Panc1 (cell line): Measurements from ENCODE around the gene CCDC141. TPM values are rescaled to one million over a fixed set of nuclear protein-coding genes. Genes with fewer than 3 reads are reported as not detected.

Experiments
- ATAC-seq: fragments of 200-7000 bp; cut with Tn5 transposase; 2 replicates; pipeline ENCODE4 v1.9.1; 2020; ENCODE audit warnings: mild to moderate bottlenecking, moderate library complexity
- BruUV-seq: library from RNA; stranded (reverse); fragments of 400-500 nt; replicated peaks from 2 replicates; lab custom pipeline; 2021; lab: Mats Ljungman, UMichigan
- CTCF ChIA-PET: fragments of 300-600 bp; sonication (Branson Sonifier 250); formaldehyde crosslinking; loops from one replicate; lab custom pipeline; 2022; ENCODE audit warnings: antibody characterized with exemption; lab: Charles Lee
- POLR2A ChIA-PET: fragments of 300-600 bp; sonication (Branson Sonifier 250); formaldehyde crosslinking; loops from one replicate; lab custom pipeline; 2022; ENCODE audit warnings: antibody characterized with exemption; lab: Charles Lee
- DNase-seq: peaks from one replicate; pipeline ENCODE4 v3.0.0-alpha.2; 2010; ENCODE audit warnings: low read depth, low spot score
- H3K27ac ChIP-seq: 2 replicates; pipeline ENCODE4 v1.5.1; 2011; ENCODE audit warnings: mild to moderate bottlenecking, low read length, inconsistent platforms
- H3K27me3 ChIP-seq: fragments of 200-500 bp; sonication (Bioruptor generic); 2 replicates; pipeline ENCODE4 v1.6.0; 2014; ENCODE audit warnings: low read length, inconsistent platforms; ENCODE audit not compliant: control insufficient read depth, insufficient read depth
- H3K36me3 ChIP-seq: fragments of 200-500 bp; sonication (Bioruptor generic); 2 replicates; pipeline ENCODE4 v1.5.1; 2014; ENCODE audit warnings: inconsistent platforms, mild to moderate bottlenecking, low read length, moderate library complexity; ENCODE audit not compliant: control insufficient read depth, insufficient read depth
- H3K4me1 ChIP-seq: 2 replicates; pipeline ENCODE4 v1.5.1; 2011; ENCODE audit warnings: inconsistent platforms, mild to moderate bottlenecking, low read length, moderate library complexity; ENCODE audit not compliant: control insufficient read depth, insufficient read depth
- H3K4me3 ChIP-seq, 2 experiments: 2 replicates each; pipeline ENCODE4 v1.5.1; 2011 to 2012; ENCODE audit warnings: low read depth in 2 of 2, low read length in 2 of 2, mild to moderate bottlenecking in 2 of 2, inconsistent platforms in 1 of 2, moderate library complexity in 1 of 2
- H3K9me3 ChIP-seq: fragments of 200-500 bp; sonication (Bioruptor generic); 2 replicates; pipeline ENCODE4 v1.5.1; 2014; ENCODE audit warnings: low read depth, mild to moderate bottlenecking, inconsistent platforms, low read length, moderate library complexity; ENCODE audit not compliant: control insufficient read depth, insufficient read depth
- POLR2AphosphoS5 ChIP-seq: IDR thresholded peaks from 2 replicates; pipeline ENCODE4 v1.6.1; 2012; ENCODE audit warnings: mild to moderate bottlenecking, low read depth, low read length, moderate library complexity
- SIN3A ChIP-seq: IDR thresholded peaks from 2 replicates; pipeline ENCODE4 v1.6.1; 2012; ENCODE audit warnings: low read depth, mild to moderate bottlenecking, low read length, moderate library complexity, borderline replicate concordance; ENCODE audit not compliant: insufficient read depth
- TCF7L2 ChIP-seq: IDR thresholded peaks from 2 replicates; pipeline ENCODE4 v1.6.1; 2011; ENCODE audit warnings: mild to moderate bottlenecking, low read depth, low read length, inconsistent platforms
- in situ Hi-C: cut with HindIII; loops from 2 replicates; pipeline ENCODE4 v1.10.0; 2016; ENCODE audit warnings: low sequenced_read_pairs, low pct_unique_long_range_greater_than_20kb
- intact Hi-C: fragments of 100-400 bp; cut with micrococcal nuclease; formaldehyde crosslinking; loops from one replicate; pipeline ENCODE4 v1.10.0; 2022; ENCODE audit not compliant: unreplicated experiment
- total RNA-seq: library from RNA; stranded (reverse); gene quantifications from one replicate; pipeline ENCODE4 v1.2.1, GENCODE V29; 2021; ENCODE audit not compliant: unreplicated experiment
- TF ChIP-seq, protein P1 (sequence below): fragments of 450-650 bp; IDR thresholded peaks from 2 replicates; pipeline ENCODE4 v1.5.1; 2017; ENCODE audit warnings: mild to moderate bottlenecking
- TF ChIP-seq, protein P2 (sequence below), 2 experiments: IDR thresholded peaks; 2 replicates each; pipeline ENCODE4 v1.6.1; 2011 to 2012; ENCODE audit warnings: low read depth in 2 of 2, control low read depth in 1 of 2, low read length in 1 of 2, mild to moderate bottlenecking in 1 of 2, moderate library complexity in 1 of 2; ENCODE audit not compliant: insufficient read depth in 1 of 2

CCDC141 gene
- total RNA-seq, 1 experiment from 2014 or later, result 0.10 TPM

DNA sequence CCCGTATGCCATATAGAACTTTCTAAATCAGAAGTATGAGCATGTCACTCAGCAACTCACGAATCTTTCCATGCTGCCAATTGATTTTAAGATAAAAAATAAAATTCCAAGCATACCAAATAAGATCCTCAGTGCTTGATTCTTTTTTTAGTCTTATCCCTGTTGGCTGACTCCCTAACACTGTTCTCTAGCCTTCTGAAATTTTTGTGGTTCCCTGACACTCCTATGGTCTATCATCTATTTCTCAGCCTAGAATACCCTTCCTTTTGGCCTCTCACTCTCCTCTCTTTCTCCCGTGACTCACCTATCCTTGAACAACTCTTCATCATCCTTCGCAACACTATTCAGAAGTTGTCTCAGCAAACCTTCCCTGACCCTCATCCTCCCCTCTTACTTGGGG is 50.5 kb downstream of the CCDC141 start:
- Histone ChIP-seq H3K27me3 (no peaks in the 10 kb centered on the region), H3K4me1 (no peaks in the 10 kb centered on the region), H3K9me3 (no peaks in the 10 kb centered on the region), H3K27ac (no peak overlapping the region), H3K4me3 (no peak overlapping the region), H3K36me3 (no peaks in the 10 kb centered on the region)
- BruUV-seq, result no TSS peak
- in situ Hi-C loops, result no loop called here
- DNase-seq (no peak), ATAC-seq (no peak)
- intact Hi-C loops, result no loop called here
- TF ChIP-seq TCF7L2 (no peak), SIN3A (no peak), POLR2AphosphoS5 (no peak)
- TF ChIP-seq, protein P1, sequence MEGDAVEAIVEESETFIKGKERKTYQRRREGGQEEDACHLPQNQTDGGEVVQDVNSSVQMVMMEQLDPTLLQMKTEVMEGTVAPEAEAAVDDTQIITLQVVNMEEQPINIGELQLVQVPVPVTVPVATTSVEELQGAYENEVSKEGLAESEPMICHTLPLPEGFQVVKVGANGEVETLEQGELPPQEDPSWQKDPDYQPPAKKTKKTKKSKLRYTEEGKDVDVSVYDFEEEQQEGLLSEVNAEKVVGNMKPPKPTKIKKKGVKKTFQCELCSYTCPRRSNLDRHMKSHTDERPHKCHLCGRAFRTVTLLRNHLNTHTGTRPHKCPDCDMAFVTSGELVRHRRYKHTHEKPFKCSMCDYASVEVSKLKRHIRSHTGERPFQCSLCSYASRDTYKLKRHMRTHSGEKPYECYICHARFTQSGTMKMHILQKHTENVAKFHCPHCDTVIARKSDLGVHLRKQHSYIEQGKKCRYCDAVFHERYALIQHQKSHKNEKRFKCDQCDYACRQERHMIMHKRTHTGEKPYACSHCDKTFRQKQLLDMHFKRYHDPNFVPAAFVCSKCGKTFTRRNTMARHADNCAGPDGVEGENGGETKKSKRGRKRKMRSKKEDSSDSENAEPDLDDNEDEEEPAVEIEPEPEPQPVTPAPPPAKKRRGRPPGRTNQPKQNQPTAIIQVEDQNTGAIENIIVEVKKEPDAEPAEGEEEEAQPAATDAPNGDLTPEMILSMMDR, result no peak
- TF ChIP-seq, protein P2, sequence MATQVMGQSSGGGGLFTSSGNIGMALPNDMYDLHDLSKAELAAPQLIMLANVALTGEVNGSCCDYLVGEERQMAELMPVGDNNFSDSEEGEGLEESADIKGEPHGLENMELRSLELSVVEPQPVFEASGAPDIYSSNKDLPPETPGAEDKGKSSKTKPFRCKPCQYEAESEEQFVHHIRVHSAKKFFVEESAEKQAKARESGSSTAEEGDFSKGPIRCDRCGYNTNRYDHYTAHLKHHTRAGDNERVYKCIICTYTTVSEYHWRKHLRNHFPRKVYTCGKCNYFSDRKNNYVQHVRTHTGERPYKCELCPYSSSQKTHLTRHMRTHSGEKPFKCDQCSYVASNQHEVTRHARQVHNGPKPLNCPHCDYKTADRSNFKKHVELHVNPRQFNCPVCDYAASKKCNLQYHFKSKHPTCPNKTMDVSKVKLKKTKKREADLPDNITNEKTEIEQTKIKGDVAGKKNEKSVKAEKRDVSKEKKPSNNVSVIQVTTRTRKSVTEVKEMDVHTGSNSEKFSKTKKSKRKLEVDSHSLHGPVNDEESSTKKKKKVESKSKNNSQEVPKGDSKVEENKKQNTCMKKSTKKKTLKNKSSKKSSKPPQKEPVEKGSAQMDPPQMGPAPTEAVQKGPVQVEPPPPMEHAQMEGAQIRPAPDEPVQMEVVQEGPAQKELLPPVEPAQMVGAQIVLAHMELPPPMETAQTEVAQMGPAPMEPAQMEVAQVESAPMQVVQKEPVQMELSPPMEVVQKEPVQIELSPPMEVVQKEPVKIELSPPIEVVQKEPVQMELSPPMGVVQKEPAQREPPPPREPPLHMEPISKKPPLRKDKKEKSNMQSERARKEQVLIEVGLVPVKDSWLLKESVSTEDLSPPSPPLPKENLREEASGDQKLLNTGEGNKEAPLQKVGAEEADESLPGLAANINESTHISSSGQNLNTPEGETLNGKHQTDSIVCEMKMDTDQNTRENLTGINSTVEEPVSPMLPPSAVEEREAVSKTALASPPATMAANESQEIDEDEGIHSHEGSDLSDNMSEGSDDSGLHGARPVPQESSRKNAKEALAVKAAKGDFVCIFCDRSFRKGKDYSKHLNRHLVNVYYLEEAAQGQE (IDR thresholded peaks at IDR 0.05; ENCODE audit: insufficient read depth in 1 of 2, low read depth in 2 of 2, low read length in 1 of 2), result no peak
- POLR2A ChIA-PET, result no interaction called here
- CTCF ChIA-PET, result no interaction called here

DNA sequence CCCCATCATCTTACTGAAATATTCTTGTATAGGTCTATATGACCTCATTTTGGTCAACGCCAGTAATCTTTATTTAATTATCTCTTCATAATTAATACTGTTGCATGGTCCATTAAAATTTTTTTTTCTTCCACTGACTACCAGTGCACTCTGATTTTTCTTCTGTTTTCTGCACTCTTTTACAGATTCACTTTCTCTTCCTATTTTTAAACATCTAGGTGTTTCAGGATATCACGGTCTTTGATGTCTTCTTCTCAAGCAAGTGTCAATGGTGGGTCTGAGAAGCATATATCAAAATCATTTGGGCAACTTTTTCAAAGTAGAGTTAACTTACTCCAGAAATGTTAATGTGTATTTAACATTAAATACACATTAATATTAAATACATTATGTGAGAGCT is 51.4 kb downstream of the CCDC141 start:
- H3K36me3 ChIP-seq, result no peaks in the 10 kb centered on the region
- no peak overlapping the region for H3K4me3 ChIP-seq
- no peaks in the 10 kb centered on the region for H3K4me1 ChIP-seq
- ChIA-PET CTCF (no interaction called here), POLR2A (no interaction called here)
- in situ Hi-C loops, result no loop called here
- ATAC-seq (no peak), DNase-seq (no peak)
- no peak for TF ChIP-seq SIN3A
- TF ChIP-seq, protein P1, result no peak
- TF ChIP-seq, protein P2 (IDR thresholded peaks at IDR 0.05; ENCODE audit: insufficient read depth in 1 of 2, low read depth in 2 of 2, low read length in 1 of 2), result no peak
- no peak for TF ChIP-seq POLR2AphosphoS5
- no peak for TF ChIP-seq TCF7L2
- H3K27me3 ChIP-seq, result no peaks in the 10 kb centered on the region
- no TSS peak for BruUV-seq
- no peaks in the 10 kb centered on the region for H3K9me3 ChIP-seq
- no peak overlapping the region for H3K27ac ChIP-seq
- intact Hi-C loops, result no loop called here
